GM12801 (cell line): ENCODE data around the gene ACP5.

Experiments used
- CTCF ChIP-seq: IDR thresholded peaks from one replicate; pipeline ENCODE4 v1.5.1; 2011; ENCODE audit warnings: control low read depth; ENCODE audit not compliant: insufficient read length; ENCODE audit errors: extremely low read depth

The ACP5 gene

GRCh38 chr19:11570039-11570462 is 7.4 kb downstream of the ACP5 start:
- no peak for TF ChIP-seq CTCF

- TF ChIP-seq CTCF, result no peak
Measured at GRCh38 chr19:11566164-11566563, 11.3 kb downstream of the ACP5 start.

- no peak for TF ChIP-seq CTCF
Measured at GRCh38 chr19:11563532-11563931, 13.9 kb downstream of the ACP5 start.

GRCh38 chr19:11560404-11561051 is 16.9 kb downstream of the ACP5 start:
- TF ChIP-seq CTCF, result no peak

- no peak for TF ChIP-seq CTCF
Measured at GRCh38 chr19:11558881-11559828, 18.3 kb downstream of the ACP5 start, which contains the start of gene ELOF1. Gene ELOF1 (minus strand): TSS chr19:11559230. CDS start chr19:11554347, 4,883 bp downstream.

GRCh38 chr19:11556634-11557420 is 20.6 kb downstream of the ACP5 start:
- TF ChIP-seq CTCF, result no peak

GRCh38 chr19:11555246-11555645 is 22.2 kb downstream of the ACP5 start:
- no peak for TF ChIP-seq CTCF
